Naive thymus-derived CD4-positive, alpha-beta T cell (primary cell): ENCODE results near the gene RBMXL3. TPM values are rescaled to one million over a fixed set of nuclear protein-coding genes. Genes with fewer than 3 reads are reported as not detected.

Experiments
- ATAC-seq: fragments of 150-1000 bp; cut with Tn5 transposase; 2 replicates; pipeline ENCODE4 v1.10.0; 2021; ENCODE audit warnings: mild to moderate bottlenecking, moderate library complexity
- CTCF ChIA-PET: fragments of 350-600 bp; sonication (Branson Sonifier 250); formaldehyde crosslinking; loops from one replicate; lab custom pipeline; 2021; ENCODE audit warnings: antibody characterized with exemption; lab: Charles Lee
- POLR2A ChIA-PET: fragments of 350-600 bp; sonication (Branson Sonifier 250); formaldehyde crosslinking; loops from one replicate; lab custom pipeline; 2021; ENCODE audit warnings: antibody characterized with exemption, inconsistent platforms; lab: Charles Lee
- DNase-seq, 9 donors: peaks; one replicate each; pipeline versions ENCODE4 v3.0.0 to v3.0.0-alpha.2; 2020 to 2022; ENCODE audit warnings: mixed read lengths in 1 of 9
- H3K27ac ChIP-seq: one replicate; pipeline ENCODE4 v1.7.0; 2013; ENCODE audit warnings: mild to moderate bottlenecking, low read depth, low read length, moderate library complexity
- H3K27me3 ChIP-seq, 2 donors: one replicate each; pipeline ENCODE4 v1.7.0; 2013; ENCODE audit warnings: low read length in 2 of 2, mild to moderate bottlenecking in 2 of 2, moderate library complexity in 2 of 2; ENCODE audit not compliant: control insufficient read depth in 2 of 2, insufficient read depth in 2 of 2
- H3K36me3 ChIP-seq, 3 experiments: 1 replicate in 2 of 3; 2 replicates in 1 of 3; pipeline ENCODE4 v1.7.0; 2013; ENCODE audit warnings: low read length in 3 of 3, mild to moderate bottlenecking in 3 of 3, moderate library complexity in 1 of 3; ENCODE audit not compliant: insufficient read depth in 3 of 3, control insufficient read depth in 2 of 3
- H3K4me1 ChIP-seq, 2 donors: one replicate each; pipeline ENCODE4 v1.7.0; 2013; ENCODE audit warnings: low read length in 2 of 2, mild to moderate bottlenecking in 2 of 2, moderate library complexity in 1 of 2; ENCODE audit not compliant: control insufficient read depth in 2 of 2, insufficient read depth in 2 of 2
- H3K4me3 ChIP-seq: 2 replicates; pipeline ENCODE4 v1.7.0; 2013; ENCODE audit warnings: mild to moderate bottlenecking, low read length
- H3K9me3 ChIP-seq, 3 experiments: 1 replicate in 2 of 3; 2 replicates in 1 of 3; pipeline ENCODE4 v1.7.0; 2013; ENCODE audit warnings: low read length in 3 of 3; ENCODE audit not compliant: control insufficient read depth in 2 of 3
- H3K27ac Mint-ChIP-seq, 9 donors: one replicate each; pipeline ENCODE4 v1.8.0; 2020 to 2022; ENCODE audit warnings: mixed read lengths in 9 of 9, mild to moderate bottlenecking in 8 of 9, moderate library complexity in 5 of 9, inconsistent platforms in 2 of 9
- H3K27me3 Mint-ChIP-seq, 5 donors: one replicate each; pipeline ENCODE4 v1.8.0; 2021 to 2022; ENCODE audit warnings: mixed read lengths in 5 of 5, mild to moderate bottlenecking in 1 of 5
- H3K36me3 Mint-ChIP-seq, 5 donors: one replicate each; pipeline ENCODE4 v1.8.0; 2020 to 2022; ENCODE audit warnings: mixed read lengths in 5 of 5, mild to moderate bottlenecking in 3 of 5, inconsistent platforms in 1 of 5
- H3K4me1 Mint-ChIP-seq, 7 donors: one replicate each; pipeline ENCODE4 v1.8.0; 2020 to 2022; ENCODE audit warnings: mixed read lengths in 7 of 7, mild to moderate bottlenecking in 3 of 7, inconsistent platforms in 1 of 7
- H3K4me3 Mint-ChIP-seq, 10 donors: one replicate each; pipeline ENCODE4 v1.8.0; 2020 to 2022; ENCODE audit warnings: mild to moderate bottlenecking in 10 of 10, mixed read lengths in 10 of 10, moderate library complexity in 6 of 10, inconsistent platforms in 2 of 10
- H3K9me3 Mint-ChIP-seq, 11 donors: one replicate each; pipeline ENCODE4 v1.8.0; 2020 to 2022; ENCODE audit warnings: mixed read lengths in 11 of 11, mild to moderate bottlenecking in 4 of 11, inconsistent platforms in 1 of 11, moderate library complexity in 1 of 11
- intact Hi-C, 2 donors: fragments of 100-400 bp; cut with micrococcal nuclease; formaldehyde crosslinking; loops; one replicate each; pipeline ENCODE4 v1.15.1; 2023
- polyA plus RNA-seq, 2 donors: library from polyadenylated mRNA; unstranded; fragments of 300-500 nt; fragmentation: Illumina TruSeq; gene quantifications; one replicate each; pipeline ENCODE4 v1.2.3, GENCODE V29; 2021
- total RNA-seq, 6 experiments: library from RNA in 5 of 6; stranded (reverse) in 5 of 6; gene quantifications; 1 replicate in 5 of 6; 2 replicates in 1 of 6; pipeline ENCODE4 v1.2.3 and lab custom pipeline; 2021 to 2026

Gene RBMXL3
- total and polyA plus RNA-seq, 7 experiments from 2014 or later, result not detected

GRCh38 chrX:115183980-115184379, 5.2 kb upstream of the RBMXL3 start:
- H3K36me3 Mint-ChIP-seq, result no peaks in the 10 kb centered on the region
- DNase-seq (no peak), ATAC-seq (no peak)
- Histone ChIP-seq H3K36me3 (no peaks in the 10 kb centered on the region), H3K4me1 (no peaks in the 10 kb centered on the region), H3K27ac (no peak overlapping the region), H3K27me3 (no peaks in the 10 kb centered on the region), H3K4me3 (no peak overlapping the region), H3K9me3 (no peaks in the 10 kb centered on the region)
- CTCF ChIA-PET, result no interaction called here
- H3K27me3 Mint-ChIP-seq, result no peaks in the 10 kb centered on the region
- intact Hi-C loops, result no loop called here
- peaks cover 0 to 3% (median 0%) of the 10 kb centered on the region in 11 donors for H3K9me3 Mint-ChIP-seq
- no peaks in the 10 kb centered on the region for H3K4me1 Mint-ChIP-seq
- no peak overlapping the region for H3K27ac Mint-ChIP-seq
- H3K4me3 Mint-ChIP-seq, result no peak overlapping the region
- POLR2A ChIA-PET, result no interaction called here

GRCh38 chrX:115189646-115190635, 731 bp downstream of the RBMXL3 start:
- no peak overlapping the region for H3K4me3 ChIP-seq

GRCh38 chrX:115190636-115191489, 1.7 kb downstream of the RBMXL3 start:
- Histone ChIP-seq H3K9me3 (no peaks in the 10 kb centered on the region), H3K27me3 (no peaks in the 10 kb centered on the region), H3K36me3 (no peaks in the 10 kb centered on the region), H3K27ac (no peak overlapping the region), H3K4me3 (no peak overlapping the region), H3K4me1 (no peaks in the 10 kb centered on the region)
- Mint-ChIP-seq H3K36me3 (no peaks in the 10 kb centered on the region), H3K9me3 (peaks cover 0 to 5% (median 0%) of the 10 kb centered on the region in 11 donors), H3K27ac (no peak overlapping the region), H3K27me3 (no peaks in the 10 kb centered on the region), H3K4me3 (no peak overlapping the region), H3K4me1 (no peaks in the 10 kb centered on the region)
- CTCF ChIA-PET, result no interaction called here
- POLR2A ChIA-PET, result no interaction called here
- intact Hi-C loops, result no loop called here
- ATAC-seq (no peak), DNase-seq (no peak)

More at GRCh38 chrX:115189646-115190635, 731 bp downstream of the RBMXL3 start:
- no peaks in the 10 kb centered on the region for H3K27me3 Mint-ChIP-seq
- DNase-seq (no peak), ATAC-seq (no peak)
- H3K4me1 ChIP-seq, result no peaks in the 10 kb centered on the region
- no peak overlapping the region for H3K27ac Mint-ChIP-seq
- peaks cover 0 to 5% (median 0%) of the 10 kb centered on the region in 11 donors for H3K9me3 Mint-ChIP-seq
- no peak overlapping the region for H3K4me3 Mint-ChIP-seq
- no peak overlapping the region for H3K27ac ChIP-seq
- H3K36me3 ChIP-seq, result no peaks in the 10 kb centered on the region
- H3K27me3 ChIP-seq, result no peaks in the 10 kb centered on the region
- no peaks in the 10 kb centered on the region for H3K4me1 Mint-ChIP-seq
- H3K9me3 ChIP-seq, result no peaks in the 10 kb centered on the region
- POLR2A ChIA-PET, result no interaction called here
- H3K36me3 Mint-ChIP-seq, result no peaks in the 10 kb centered on the region
- intact Hi-C loops, result no loop called here
- CTCF ChIA-PET, result no interaction called here

GRCh38 chrX:115191490-115192243, 2.5 kb downstream of the RBMXL3 start:
- Mint-ChIP-seq H3K4me3 (no peak overlapping the region), H3K4me1 (no peaks in the 10 kb centered on the region), H3K36me3 (no peaks in the 10 kb centered on the region), H3K27ac (no peak overlapping the region), H3K27me3 (no peaks in the 10 kb centered on the region), H3K9me3 (peaks cover 0 to 5% (median 0%) of the 10 kb centered on the region in 11 donors)
- H3K9me3 ChIP-seq, result no peaks in the 10 kb centered on the region
- POLR2A ChIA-PET, result no interaction called here
- DNase-seq, result no peak
- no peaks in the 10 kb centered on the region for H3K36me3 ChIP-seq
- H3K4me1 ChIP-seq, result no peaks in the 10 kb centered on the region
- ATAC-seq, result no peak
- CTCF ChIA-PET, result no interaction called here
- intact Hi-C loops, result no loop called here
- H3K27ac ChIP-seq, result no peak overlapping the region
- no peak overlapping the region for H3K4me3 ChIP-seq
- H3K27me3 ChIP-seq, result no peaks in the 10 kb centered on the region

GRCh38 chrX:115192244-115192700, 3.1 kb downstream of the RBMXL3 start:
- CTCF ChIA-PET, result no interaction called here
- Mint-ChIP-seq H3K36me3 (no peaks in the 10 kb centered on the region), H3K27me3 (no peaks in the 10 kb centered on the region), H3K4me3 (no peak overlapping the region), H3K4me1 (no peaks in the 10 kb centered on the region), H3K9me3 (peaks cover 0 to 5% (median 0%) of the 10 kb centered on the region in 11 donors), H3K27ac (no peak overlapping the region)
- intact Hi-C loops, result no loop called here
- POLR2A ChIA-PET, result no interaction called here
- H3K4me1 ChIP-seq, result no peaks in the 10 kb centered on the region
- no peaks in the 10 kb centered on the region for H3K36me3 ChIP-seq
- no peaks in the 10 kb centered on the region for H3K27me3 ChIP-seq
- ATAC-seq, result no peak
- no peaks in the 10 kb centered on the region for H3K9me3 ChIP-seq
- DNase-seq, result no peak
- no peak overlapping the region for H3K27ac ChIP-seq
- no peak overlapping the region for H3K4me3 ChIP-seq

- CTCF ChIA-PET, result no interaction called here
- no peaks in the 10 kb centered on the region for H3K36me3 Mint-ChIP-seq
Measured at GRCh38 chrX:115204040-115204439, 14.8 kb downstream of the RBMXL3 start.

More at GRCh38 chrX:115204040-115204439, 14.8 kb downstream of the RBMXL3 start:
- intact Hi-C loops, result no loop called here
- DNase-seq (no peak), ATAC-seq (no peak)
- no peak overlapping the region for H3K4me3 ChIP-seq
- peaks cover 0 to 21% (median 5%) of the 10 kb centered on the region in 11 donors for H3K9me3 Mint-ChIP-seq
- no peaks in the 10 kb centered on the region for H3K4me1 ChIP-seq
- H3K9me3 ChIP-seq, result peaks cover 0 to 6% (median 0%) of the 10 kb centered on the region in 3 experiments
- no peak overlapping the region for H3K27ac ChIP-seq
- no peaks in the 10 kb centered on the region for H3K27me3 Mint-ChIP-seq
- H3K27ac Mint-ChIP-seq, result no peak overlapping the region
- POLR2A ChIA-PET, result no interaction called here
- H3K27me3 ChIP-seq, result no peaks in the 10 kb centered on the region
- H3K4me1 Mint-ChIP-seq, result no peaks in the 10 kb centered on the region
- no peaks in the 10 kb centered on the region for H3K36me3 ChIP-seq
- H3K4me3 Mint-ChIP-seq, result no peak overlapping the region
